WTC11 (cell line): Measurements from ENCODE around the gene PSMB10. TPM values are rescaled to one million over a fixed set of nuclear protein-coding genes. Genes with fewer than 3 reads are reported as not detected.

ENCODE experiments used
- ATAC-seq: fragments of 200-7000 bp; cut with Tn5 transposase; 2 replicates; pipeline ENCODE4 v1.10.0; 2021; ENCODE audit warnings: mild to moderate bottlenecking, moderate library complexity
- CTCF ChIA-PET: fragments of 300-600 bp; sonication (Branson Sonifier 250); formaldehyde crosslinking; loops from one replicate; lab custom pipeline; 2021; ENCODE audit warnings: antibody characterized with exemption; lab: Charles Lee
- POLR2A ChIA-PET: fragments of 350-600 bp; sonication (Branson Sonifier 250); formaldehyde crosslinking; loops from one replicate; lab custom pipeline; 2021; ENCODE audit warnings: antibody characterized with exemption; lab: Charles Lee
- DNase-seq: peaks from one replicate; pipeline ENCODE4 v3.0.0; 2021; ENCODE audit warnings: low spot score
- H3K27ac Mint-ChIP-seq: 2 replicates; pipeline ENCODE4 v1.8.0; 2021; ENCODE audit warnings: mixed read lengths
- H3K27me3 Mint-ChIP-seq: 2 replicates; pipeline ENCODE4 v1.8.0; 2021; ENCODE audit warnings: low read depth, mild to moderate bottlenecking, moderate library complexity, mixed read lengths
- H3K36me3 Mint-ChIP-seq: 2 replicates; pipeline ENCODE4 v1.8.0; 2021; ENCODE audit warnings: mixed read lengths
- H3K4me1 Mint-ChIP-seq: 2 replicates; pipeline ENCODE4 v1.8.0; 2022; ENCODE audit warnings: mixed read lengths
- H3K4me3 Mint-ChIP-seq: 2 replicates; pipeline ENCODE4 v1.8.0; 2021; ENCODE audit warnings: mild to moderate bottlenecking, moderate library complexity, mixed read lengths
- H3K9me3 Mint-ChIP-seq: 2 replicates; pipeline ENCODE4 v1.8.0; 2021; ENCODE audit warnings: mixed read lengths
- AFF4 ChIP-seq: sonication (generic); formaldehyde crosslinking; IDR thresholded peaks from 2 replicates; pipeline ENCODE4 v1.8.1; 2023; ENCODE audit warnings: mild to moderate bottlenecking, missing genetic modification reagents, borderline replicate concordance
- ATF2 ChIP-seq: sonication (generic); formaldehyde crosslinking; IDR thresholded peaks from 2 replicates; pipeline ENCODE4 v1.8.1; 2022; ENCODE audit warnings: low read depth, missing genetic modification reagents, borderline replicate concordance
- E2F1 ChIP-seq: sonication (generic); formaldehyde crosslinking; IDR thresholded peaks from 2 replicates; pipeline ENCODE4 v1.8.0; 2022; ENCODE audit warnings: mild to moderate bottlenecking, missing genetic modification reagents
- E2F5 ChIP-seq: sonication (generic); formaldehyde crosslinking; IDR thresholded peaks from 2 replicates; pipeline ENCODE4 v1.8.1; 2022; ENCODE audit warnings: mild to moderate bottlenecking, moderate library complexity, missing genetic modification reagents
- IRF2 ChIP-seq: sonication (generic); formaldehyde crosslinking; IDR thresholded peaks from 2 replicates; pipeline ENCODE4 v1.8.0; 2022; ENCODE audit warnings: low read depth, missing genetic modification reagents, borderline replicate concordance
- KAT7 ChIP-seq: sonication (generic); formaldehyde crosslinking; IDR thresholded peaks from 2 replicates; pipeline ENCODE4 v1.8.1; 2023; ENCODE audit warnings: missing genetic modification reagents, mild to moderate bottlenecking, borderline replicate concordance
- NR3C1 ChIP-seq: sonication (generic); formaldehyde crosslinking; conservative IDR thresholded peaks from 2 replicates; pipeline ENCODE4 v1.8.1; 2023; ENCODE audit warnings: low read depth, mild to moderate bottlenecking, missing genetic modification reagents
- OVOL2 ChIP-seq: fragments of 250-450 bp; sonication (Bioruptor Pico); IDR thresholded peaks from 2 replicates; pipeline ENCODE4 v1.9.0; 2021; ENCODE audit warnings: mild to moderate bottlenecking, borderline replicate concordance
- PRDM15 ChIP-seq: sonication (generic); formaldehyde crosslinking; IDR thresholded peaks from 2 replicates; pipeline ENCODE4 v1.8.0; 2022; ENCODE audit warnings: missing genetic modification reagents
- PRRX2 ChIP-seq: fragments of 250-450 bp; sonication (Bioruptor Pico); IDR thresholded peaks from 2 replicates; pipeline ENCODE4 v1.8.0; 2021; ENCODE audit warnings: mild to moderate bottlenecking
- RELA ChIP-seq: sonication (generic); formaldehyde crosslinking; IDR thresholded peaks from 2 replicates; pipeline ENCODE4 v1.8.1; 2022; ENCODE audit warnings: missing genetic modification reagents, mild to moderate bottlenecking, borderline replicate concordance
- RORB ChIP-seq: fragments of 250-450 bp; sonication (Bioruptor Pico); IDR thresholded peaks from 2 replicates; pipeline ENCODE4 v1.9.0; 2021; ENCODE audit warnings: mild to moderate bottlenecking
- SMAD4 ChIP-seq: sonication (generic); formaldehyde crosslinking; IDR thresholded peaks from 2 replicates; pipeline ENCODE4 v1.8.0; 2022; ENCODE audit warnings: mild to moderate bottlenecking, missing genetic modification reagents
- TEAD4 ChIP-seq: sonication (generic); formaldehyde crosslinking; IDR thresholded peaks from 2 replicates; pipeline ENCODE4 v1.8.0; 2022; ENCODE audit warnings: mild to moderate bottlenecking, missing genetic modification reagents
- ZNF317 ChIP-seq: sonication (generic); formaldehyde crosslinking; IDR thresholded peaks from 2 replicates; pipeline ENCODE4 v1.8.1; 2023; ENCODE audit warnings: low read depth, mild to moderate bottlenecking, moderate library complexity, missing genetic modification reagents, borderline replicate concordance
- ZNF396 ChIP-seq: fragments of 250-450 bp; sonication (Bioruptor Pico); IDR thresholded peaks from 2 replicates; pipeline ENCODE4 v1.8.0; 2021; ENCODE audit warnings: mild to moderate bottlenecking, moderate library complexity, borderline replicate concordance
- ZNF423 ChIP-seq: fragments of 250-450 bp; sonication (Bioruptor Pico); IDR thresholded peaks from 2 replicates; pipeline ENCODE4 v2.1.2; 2022; ENCODE audit warnings: mild to moderate bottlenecking, moderate library complexity
- total RNA-seq: library from RNA; stranded (reverse); gene quantifications from 3 replicates; pipeline ENCODE4 v1.2.3, GENCODE V29; 2021

The PSMB10 gene
- total RNA-seq, 1 experiment from 2014 or later, result 40.9 TPM

- TF ChIP-seq TEAD4 (CRISPR knock-in tag), result no peak
- no peak for TF ChIP-seq ATF2 (CRISPR knock-in tag)
- no peak for TF ChIP-seq AFF4 (CRISPR knock-in tag)
- TF ChIP-seq SMAD4 (CRISPR knock-in tag), result no peak
- no peak for TF ChIP-seq E2F1 (CRISPR knock-in tag)
- TF ChIP-seq RELA (CRISPR knock-in tag), result no peak
- TF ChIP-seq ZNF396 (CRISPR knock-in tag), result no peak
- TF ChIP-seq OVOL2, result no peak
- no peak for TF ChIP-seq ZNF317
- TF ChIP-seq KAT7 (CRISPR knock-in tag), result no peak
- TF ChIP-seq IRF2 (CRISPR knock-in tag), result no peak
- TF ChIP-seq ZNF423 (CRISPR knock-in tag), result no peak
- no peak for TF ChIP-seq RORB
- TF ChIP-seq PRDM15 (CRISPR knock-in tag), result no peak
- no peak for TF ChIP-seq E2F5 (CRISPR knock-in tag)
- no peak for TF ChIP-seq NR3C1
- no peak for TF ChIP-seq PRRX2 (CRISPR knock-in tag)
- DNase-seq (no peak), ATAC-seq (no peak)
- Mint-ChIP-seq H3K4me3 (no peak overlapping the region), H3K9me3 (no peaks in the 10 kb centered on the region), H3K36me3 (peaks cover 8% of the 10 kb centered on the region), H3K27me3 (no peaks in the 10 kb centered on the region), H3K27ac (no peak overlapping the region), H3K4me1 (no peaks in the 10 kb centered on the region)
- ChIA-PET CTCF (interaction anchor here (0.6 kb wide), 1 partner anchor 326 kb away, joined by 3 read pairs; no protein-coding TSS in a partner anchor), POLR2A (no interaction called here)
Observed at GRCh38 chr16:67901734-67902133, 34.9 kb downstream of the PSMB10 start.
